Epidermal melanocyte (primary cell): Measurements from ENCODE around the gene TRIM43B.
"Not testable (repeated sequence)": the region's sequence is repeated elsewhere in the genome, so short reads cannot be mapped to it uniquely, and the experiment has no call there.

Experiments
- DNase-seq: peaks from one replicate; pipeline ENCODE4 v3.0.0; 2011; ENCODE audit warnings: low spot score; ENCODE audit not compliant: insufficient read length

Gene TRIM43B

GRCh38 chr2:95484654-95485053 is at the start of gene TRIM43B:
TRIM43B (minus strand) TSS chr2:95484754; CDS start chr2:95482714, 2,040 bp downstream.
- DNase-seq: not testable (repeated sequence)

DNA sequence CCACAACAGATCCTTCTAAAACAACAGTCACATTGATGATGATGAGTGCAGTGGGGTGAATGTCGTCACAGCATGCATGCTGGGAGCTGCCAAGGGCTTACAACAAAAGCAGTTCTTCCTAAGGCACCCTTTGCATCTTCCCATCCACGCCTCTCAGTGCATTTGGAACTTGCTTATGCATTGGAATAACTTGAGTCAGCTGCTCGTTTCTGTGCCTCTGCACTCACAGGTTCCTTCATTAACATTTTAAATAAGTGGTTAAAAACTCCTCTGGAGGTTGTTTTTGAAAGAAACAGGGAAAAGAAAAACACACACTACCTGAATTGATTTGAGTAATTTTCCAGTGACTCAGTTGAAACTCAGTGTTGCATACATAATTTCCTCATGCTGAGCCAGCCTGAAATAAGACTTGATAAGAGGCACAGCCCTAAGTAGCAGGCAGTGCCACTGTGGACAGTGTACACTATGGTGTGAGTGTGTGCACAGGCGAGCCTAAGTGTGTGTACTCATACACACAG is 46.8 kb upstream of the TRIM43B start:
- no peak for DNase-seq

DNA sequence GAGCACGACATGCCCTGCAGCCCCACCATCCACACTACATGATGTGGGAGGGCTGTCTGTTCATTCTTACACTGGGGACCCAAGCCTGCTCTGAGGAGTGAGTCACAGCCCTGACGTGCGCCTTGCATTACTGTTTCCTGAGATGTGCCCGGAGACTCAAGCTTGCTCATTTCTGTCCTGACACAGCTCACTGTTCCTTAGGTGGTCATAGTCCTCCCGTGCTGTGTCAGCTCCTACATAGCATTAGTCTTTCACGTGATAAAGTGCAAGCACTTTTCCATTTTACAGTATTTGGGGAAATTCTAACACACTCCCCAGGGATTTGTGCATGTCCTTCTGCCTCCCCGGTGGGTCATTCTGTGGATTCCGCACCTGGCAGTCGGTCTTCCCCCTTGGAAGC is 46.2 kb upstream of the TRIM43B start:
- DNase-seq: no peak

- peak; percentile 33 for DNase-seq
These were observed 42.1 kb upstream of the TRIM43B start for GRCh38 chr2:95526360-95527341.

DNA sequence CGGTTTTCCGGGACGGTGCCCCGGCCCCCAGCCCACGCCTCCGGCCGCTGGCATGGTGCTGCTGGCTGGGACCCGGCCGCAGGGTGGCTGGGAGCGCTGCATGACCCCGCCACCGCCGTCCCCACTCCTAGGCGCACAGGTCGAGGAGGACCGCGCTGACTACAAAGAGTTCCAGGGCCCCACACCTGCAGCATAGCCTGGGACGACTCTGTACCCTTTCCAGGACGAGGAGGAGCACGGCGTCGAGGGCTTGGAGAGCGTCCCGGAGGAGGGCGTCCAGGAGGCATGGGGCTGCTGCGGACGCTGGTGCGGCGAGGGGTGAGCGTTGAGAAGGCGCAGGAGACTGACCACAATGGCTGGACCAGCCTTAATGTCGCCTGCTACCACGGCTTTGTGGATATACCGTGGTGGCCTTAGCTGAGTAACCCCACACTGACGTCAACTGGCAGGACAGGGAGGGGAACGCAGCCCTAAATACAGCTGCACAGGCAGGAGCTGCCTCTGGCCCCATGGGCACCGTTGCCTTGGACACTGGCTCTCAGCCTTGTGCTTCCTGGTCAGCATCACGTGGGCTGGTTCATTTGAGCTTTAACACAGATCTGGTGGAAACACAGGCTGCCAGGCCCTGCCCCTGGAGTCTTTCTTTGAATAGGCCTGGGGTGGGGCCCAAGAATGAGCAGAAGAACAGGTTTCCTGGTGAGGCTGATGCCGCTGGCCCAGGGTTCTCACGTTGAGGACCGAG is 40.9 kb upstream of the TRIM43B start:
- no peak for DNase-seq

- DNase-seq: no peak
These were observed 39.6 kb upstream of the TRIM43B start for GRCh38 chr2:95524195-95524594.

GRCh38 chr2:95514718-95515117 is 30.2 kb upstream of the TRIM43B start:
- no peak for DNase-seq

- not testable (repeated sequence) for DNase-seq
These were observed 29.7 kb upstream of the TRIM43B start for GRCh38 chr2:95514226-95514625.

GRCh38 chr2:95509408-95509807 is 24.9 kb upstream of the TRIM43B start:
- no peak for DNase-seq

DNA sequence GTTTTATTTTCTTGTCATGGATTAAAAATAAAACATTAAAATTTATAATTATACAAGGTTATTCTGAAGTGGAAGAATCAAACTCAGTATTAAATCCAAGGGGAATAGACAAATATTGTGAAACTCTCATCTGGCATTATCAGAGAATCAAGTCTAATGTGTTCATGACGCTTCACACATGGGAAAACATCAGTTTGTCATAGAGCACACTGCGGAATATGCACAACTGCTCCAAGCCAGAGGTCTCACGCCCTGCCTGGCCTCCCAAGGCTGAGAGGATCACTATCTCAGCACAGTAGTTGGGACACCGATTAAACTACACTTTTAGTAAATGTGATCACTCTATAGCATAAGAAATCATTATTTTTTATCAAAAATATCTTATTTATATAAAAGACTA is 20.7 kb upstream of the TRIM43B start:
- DNase-seq: no peak

DNA sequence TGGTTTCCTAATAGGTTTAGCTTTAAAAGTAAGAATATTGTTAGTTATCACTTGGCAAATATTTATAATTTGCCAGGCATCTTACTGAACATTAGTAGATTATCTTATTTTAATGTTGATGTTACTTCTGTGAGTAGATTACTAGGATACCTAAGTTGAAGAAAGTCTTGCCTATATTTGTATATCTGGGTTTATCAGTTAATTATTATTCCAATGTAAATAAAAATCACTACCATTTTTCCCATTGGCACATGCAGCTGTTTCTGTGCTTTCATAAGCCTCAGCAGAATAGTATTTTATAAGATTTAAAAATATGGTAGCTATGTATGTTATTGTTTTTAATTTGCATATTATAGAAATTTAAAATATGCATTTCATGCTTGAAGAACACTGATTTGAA is 16.3 kb upstream of the TRIM43B start:
- no peak for DNase-seq

- DNase-seq: not testable (repeated sequence)
These were observed 7.5 kb upstream of the TRIM43B start for GRCh38 chr2:95492076-95492475.

DNA sequence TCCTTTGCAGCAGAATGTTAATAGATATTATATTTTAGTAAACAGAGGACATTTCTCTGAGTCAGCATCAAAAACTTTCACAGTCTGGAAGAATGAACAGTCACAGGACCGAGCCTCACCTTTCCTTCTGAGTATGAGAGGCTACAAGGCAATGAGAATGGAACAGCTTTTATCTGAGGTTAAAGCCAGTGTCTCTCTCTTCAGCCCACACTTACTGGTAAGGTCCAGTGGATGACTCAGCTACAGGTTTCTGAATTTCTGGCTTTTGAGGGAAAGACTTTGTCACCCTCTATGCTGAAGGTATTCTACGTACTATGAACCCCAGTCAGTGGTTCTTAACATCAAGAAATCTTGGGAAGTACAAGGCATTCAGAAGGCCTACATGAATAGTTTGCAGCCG is 9.5 kb downstream of the TRIM43B start:
- not testable (repeated sequence) for DNase-seq

DNA sequence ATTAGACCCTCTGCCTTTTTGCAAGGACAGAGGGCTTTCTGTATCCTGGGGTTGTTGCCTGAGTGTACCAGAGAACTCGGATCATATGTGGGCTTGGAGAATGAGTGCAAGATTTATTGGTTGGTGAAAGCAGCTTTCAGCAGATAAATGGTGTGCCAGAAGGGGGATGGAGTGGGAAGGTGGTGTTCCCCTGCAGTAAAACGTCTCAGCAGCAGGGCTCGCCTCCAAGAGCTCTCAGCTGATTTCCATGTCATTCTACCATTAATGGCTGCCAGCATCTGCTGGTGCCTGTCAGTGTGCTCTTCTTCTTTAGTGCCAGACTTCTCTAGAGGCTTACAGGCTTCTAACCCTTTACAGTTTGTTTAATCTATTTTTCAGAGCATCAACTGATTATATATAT is 16.6 kb downstream of the TRIM43B start:
- not testable (repeated sequence) for DNase-seq

GRCh38 chr2:95466572-95466971 is 18.0 kb downstream of the TRIM43B start:
- not testable (repeated sequence) for DNase-seq

DNA sequence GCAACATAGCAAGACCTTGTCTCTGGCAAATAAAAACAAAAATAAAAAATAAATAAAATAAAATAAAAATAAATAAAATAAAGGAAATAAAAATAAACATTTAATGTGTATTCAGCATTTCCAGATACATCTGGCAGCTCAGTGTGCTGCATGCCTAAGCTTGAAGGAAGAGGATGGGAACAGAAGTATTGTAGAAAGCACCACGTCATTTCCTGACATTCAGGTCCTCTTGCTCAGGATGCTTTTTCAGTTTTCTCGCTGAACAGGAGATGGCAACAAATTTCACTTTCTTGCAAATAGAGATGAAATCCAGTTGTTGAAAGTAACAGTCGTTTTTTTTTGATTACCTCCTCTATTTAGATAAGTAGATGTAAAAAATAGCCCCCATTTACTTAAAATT is 21.3 kb downstream of the TRIM43B start:
- DNase-seq: not testable (repeated sequence)

DNA sequence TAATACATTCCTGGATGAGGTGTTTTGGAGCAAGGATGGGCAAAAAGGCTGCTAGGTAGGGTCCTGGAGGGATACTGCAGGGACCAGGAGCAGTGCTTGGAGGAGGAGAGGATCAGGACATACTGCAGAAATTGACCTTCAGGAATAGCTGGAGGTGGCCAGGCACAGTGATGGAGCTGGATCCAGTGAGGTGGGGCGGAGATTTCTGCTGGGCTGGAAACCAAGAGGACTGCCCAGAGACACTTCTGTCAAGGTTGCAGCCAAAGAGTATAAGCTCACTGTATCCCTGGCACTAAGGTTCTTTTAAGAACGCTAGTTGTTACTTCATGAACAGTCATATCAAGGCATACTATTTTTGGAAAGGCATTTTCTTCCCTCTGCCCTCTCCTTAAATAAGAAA is 39.2 kb downstream of the TRIM43B start:
- not testable (repeated sequence) for DNase-seq

GRCh38 chr2:95442474-95443099 is 42.0 kb downstream of the TRIM43B start:
- DNase-seq: not testable (repeated sequence)

DNA sequence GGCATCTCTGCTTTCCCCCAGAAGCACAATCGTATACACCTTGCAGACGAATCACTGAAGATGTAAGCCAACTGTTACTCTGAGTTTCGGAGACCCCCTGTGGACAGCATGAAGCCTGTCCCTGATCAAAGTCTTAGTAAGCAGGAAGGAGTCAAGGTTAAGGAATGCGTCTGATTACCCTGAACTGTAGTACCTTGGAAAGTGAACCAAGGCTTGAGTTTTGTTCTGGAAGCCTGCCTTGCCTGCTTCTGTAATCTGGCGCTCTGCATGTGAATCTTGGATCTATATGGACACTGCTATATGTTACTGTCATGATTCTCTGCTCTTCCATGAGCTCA is 48.7 kb downstream of the TRIM43B start:
- not testable (repeated sequence) for DNase-seq

DNA sequence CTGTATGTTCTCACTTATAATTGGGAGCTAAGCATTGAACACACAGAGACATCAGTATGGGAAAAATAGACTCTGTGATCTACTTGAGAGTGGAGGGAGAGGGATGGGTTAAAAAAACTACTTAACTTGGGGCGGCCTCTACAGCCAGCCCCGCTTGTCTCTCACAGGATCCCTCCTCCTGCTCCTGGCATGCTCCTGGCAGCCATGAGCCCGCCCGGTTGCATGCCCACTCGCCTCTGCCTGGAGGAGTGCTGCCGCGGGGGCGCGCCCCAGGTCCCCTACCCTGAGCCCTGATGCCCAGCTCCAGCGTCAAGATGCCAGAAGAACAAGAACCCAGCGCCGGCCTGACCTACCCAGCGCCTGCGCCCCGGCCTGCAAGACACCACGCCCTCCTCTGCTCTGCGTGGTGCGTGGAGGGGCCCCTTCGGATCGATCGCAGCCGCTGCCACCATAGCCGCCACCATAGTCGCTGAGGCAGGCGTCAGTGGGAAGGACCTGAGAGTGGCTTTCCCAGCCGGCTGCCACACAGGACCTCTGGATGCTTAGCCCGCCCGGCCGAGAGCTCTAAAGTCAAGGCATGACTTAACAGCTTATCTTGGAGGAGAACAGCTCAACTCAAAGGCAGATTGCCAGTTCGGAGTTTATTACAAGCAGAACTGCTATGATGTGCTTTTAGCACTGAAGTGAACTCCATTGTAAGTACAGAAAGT is 49.2 kb downstream of the TRIM43B start:
- DNase-seq: not testable (repeated sequence)

- not testable (repeated sequence) for DNase-seq
These were observed 50.0 kb downstream of the TRIM43B start for GRCh38 chr2:95434507-95435076.
